ENCODE measurements around the gene PARD3B. TPM values are rescaled to one million over a fixed set of nuclear protein-coding genes. Genes with fewer than 3 reads are reported as not detected.

PARD3B gene
- total RNA-seq, 1 experiment from 2014 or later, result 7.6 TPM

- Histone ChIP-seq H3K9me3 (ENCODE audit: low read depth, low read length, poor library complexity, severe bottlenecking) (no peaks in the 10 kb centered on the region), H3K4me3 (ENCODE audit: low read depth, low read length, poor library complexity, severe bottlenecking) (no peak overlapping the region), H3K4me1 (ENCODE audit: insufficient read depth, low read length, poor library complexity, severe bottlenecking) (peaks cover 7% of the 10 kb centered on the region), H3K27me3 (replicated peaks; ENCODE audit: insufficient read depth, low read depth, low read length, poor library complexity) (no peaks in the 10 kb centered on the region), H3K36me3 (ENCODE audit: insufficient read depth, low read length, poor library complexity, severe bottlenecking) (no peaks in the 10 kb centered on the region), H3K27ac (ENCODE audit: low read depth, low read length, poor library complexity, severe bottlenecking) (no peak overlapping the region)
- POLR2A ChIA-PET (ENCODE audit: low non-redundant PET), result no interaction called here
- CTCF ChIA-PET, result no interaction called here
- no peak for DNase-seq (ENCODE audit: low spot score)
- no TSS peak for BruUV-seq (replicated peaks)
- intact Hi-C loops (cut with micrococcal nuclease; ENCODE audit: unreplicated experiment), result no loop called here
- TF ChIP-seq, protein P1, sequence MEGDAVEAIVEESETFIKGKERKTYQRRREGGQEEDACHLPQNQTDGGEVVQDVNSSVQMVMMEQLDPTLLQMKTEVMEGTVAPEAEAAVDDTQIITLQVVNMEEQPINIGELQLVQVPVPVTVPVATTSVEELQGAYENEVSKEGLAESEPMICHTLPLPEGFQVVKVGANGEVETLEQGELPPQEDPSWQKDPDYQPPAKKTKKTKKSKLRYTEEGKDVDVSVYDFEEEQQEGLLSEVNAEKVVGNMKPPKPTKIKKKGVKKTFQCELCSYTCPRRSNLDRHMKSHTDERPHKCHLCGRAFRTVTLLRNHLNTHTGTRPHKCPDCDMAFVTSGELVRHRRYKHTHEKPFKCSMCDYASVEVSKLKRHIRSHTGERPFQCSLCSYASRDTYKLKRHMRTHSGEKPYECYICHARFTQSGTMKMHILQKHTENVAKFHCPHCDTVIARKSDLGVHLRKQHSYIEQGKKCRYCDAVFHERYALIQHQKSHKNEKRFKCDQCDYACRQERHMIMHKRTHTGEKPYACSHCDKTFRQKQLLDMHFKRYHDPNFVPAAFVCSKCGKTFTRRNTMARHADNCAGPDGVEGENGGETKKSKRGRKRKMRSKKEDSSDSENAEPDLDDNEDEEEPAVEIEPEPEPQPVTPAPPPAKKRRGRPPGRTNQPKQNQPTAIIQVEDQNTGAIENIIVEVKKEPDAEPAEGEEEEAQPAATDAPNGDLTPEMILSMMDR (conservative IDR thresholded peaks at IDR 0.05; ENCODE audit: low read depth, low read length), result no peak
- no peak for TF ChIP-seq EZH2 (IDR thresholded peaks at IDR 0.05; ENCODE audit: borderline replicate concordance, low read depth, low read length, poor library complexity, severe bottlenecking)
Measured at GRCh38 chr2:204533629-204534370, 11.5 kb upstream of the PARD3B start.

GRCh38 chr2:204535356-204535755, 9.9 kb upstream of the PARD3B start:
- intact Hi-C loops (cut with micrococcal nuclease; ENCODE audit: unreplicated experiment), result no loop called here
- ChIA-PET CTCF (no interaction called here), POLR2A (ENCODE audit: low non-redundant PET) (no interaction called here)
- no peak for DNase-seq (ENCODE audit: low spot score)
- BruUV-seq (replicated peaks), result no TSS peak
- Histone ChIP-seq H3K4me3 (ENCODE audit: low read depth, low read length, poor library complexity, severe bottlenecking) (no peak overlapping the region), H3K27me3 (replicated peaks; ENCODE audit: insufficient read depth, low read depth, low read length, poor library complexity) (no peaks in the 10 kb centered on the region), H3K4me1 (ENCODE audit: insufficient read depth, low read length, poor library complexity, severe bottlenecking) (peaks cover 8% of the 10 kb centered on the region), H3K36me3 (ENCODE audit: insufficient read depth, low read length, poor library complexity, severe bottlenecking) (no peaks in the 10 kb centered on the region), H3K9me3 (ENCODE audit: low read depth, low read length, poor library complexity, severe bottlenecking) (no peaks in the 10 kb centered on the region), H3K27ac (ENCODE audit: low read depth, low read length, poor library complexity, severe bottlenecking) (no peak overlapping the region)
- no peak for TF ChIP-seq EZH2 (IDR thresholded peaks at IDR 0.05; ENCODE audit: borderline replicate concordance, low read depth, low read length, poor library complexity, severe bottlenecking)
- TF ChIP-seq, protein P1 (conservative IDR thresholded peaks at IDR 0.05; ENCODE audit: low read depth, low read length), result no peak

DNA sequence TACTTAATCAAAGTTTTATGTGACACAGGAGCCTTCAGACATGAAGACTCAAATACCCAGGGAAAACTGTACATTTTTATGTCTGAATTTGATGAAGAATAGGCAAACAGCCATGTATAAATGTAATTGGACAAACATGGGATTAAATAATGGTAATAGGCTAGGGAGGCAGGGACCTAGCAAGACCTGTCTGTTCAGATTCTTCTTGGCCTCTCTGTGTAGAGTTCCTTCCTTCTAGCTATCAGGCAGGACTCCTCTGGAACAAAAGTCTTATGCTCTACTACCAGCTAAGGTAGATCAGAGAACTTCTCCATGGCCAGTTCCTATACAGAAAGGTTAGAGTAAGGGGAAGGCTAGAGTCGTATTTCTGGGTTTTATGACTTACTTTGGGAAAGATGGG, 9.5 kb upstream of the PARD3B start:
- no peaks in the 10 kb centered on the region for H3K27me3 ChIP-seq (replicated peaks; ENCODE audit: insufficient read depth, low read depth, low read length, poor library complexity)
- CTCF ChIA-PET, result no interaction called here
- BruUV-seq (replicated peaks), result no TSS peak
- H3K36me3 ChIP-seq (ENCODE audit: insufficient read depth, low read length, poor library complexity, severe bottlenecking), result no peaks in the 10 kb centered on the region
- H3K27ac ChIP-seq (ENCODE audit: low read depth, low read length, poor library complexity, severe bottlenecking), result no peak overlapping the region
- DNase-seq (ENCODE audit: low spot score), result no peak
- no peaks in the 10 kb centered on the region for H3K9me3 ChIP-seq (ENCODE audit: low read depth, low read length, poor library complexity, severe bottlenecking)
- no peak for TF ChIP-seq EZH2 (IDR thresholded peaks at IDR 0.05; ENCODE audit: borderline replicate concordance, low read depth, low read length, poor library complexity, severe bottlenecking)
- TF ChIP-seq, protein P1 (conservative IDR thresholded peaks at IDR 0.05; ENCODE audit: low read depth, low read length), result no peak
- peaks cover 8% of the 10 kb centered on the region for H3K4me1 ChIP-seq (ENCODE audit: insufficient read depth, low read length, poor library complexity, severe bottlenecking)
- no peak overlapping the region for H3K4me3 ChIP-seq (ENCODE audit: low read depth, low read length, poor library complexity, severe bottlenecking)
- POLR2A ChIA-PET (ENCODE audit: low non-redundant PET), result no interaction called here
- intact Hi-C loops (cut with micrococcal nuclease; ENCODE audit: unreplicated experiment), result no loop called here

All from A673 (cell line).